HG02938 (cell line): ENCODE results near the gene NRF1.

ENCODE experiments used
- ATAC-seq: cut with Tn5 transposase; IDR thresholded peaks from one replicate; pipeline ENCODE4 v1.9.1; 2021; ENCODE audit warnings: mild to moderate bottlenecking, moderate library complexity; ENCODE audit not compliant: unreplicated experiment

NRF1 gene

GRCh38 chr7:129724796-129725195 lies 113.3 kb downstream of the NRF1 start:
- ATAC-seq = no peak

- no peak for ATAC-seq
Measured at GRCh38 chr7:129728875-129729467, 117.5 kb downstream of the NRF1 start.

DNA sequence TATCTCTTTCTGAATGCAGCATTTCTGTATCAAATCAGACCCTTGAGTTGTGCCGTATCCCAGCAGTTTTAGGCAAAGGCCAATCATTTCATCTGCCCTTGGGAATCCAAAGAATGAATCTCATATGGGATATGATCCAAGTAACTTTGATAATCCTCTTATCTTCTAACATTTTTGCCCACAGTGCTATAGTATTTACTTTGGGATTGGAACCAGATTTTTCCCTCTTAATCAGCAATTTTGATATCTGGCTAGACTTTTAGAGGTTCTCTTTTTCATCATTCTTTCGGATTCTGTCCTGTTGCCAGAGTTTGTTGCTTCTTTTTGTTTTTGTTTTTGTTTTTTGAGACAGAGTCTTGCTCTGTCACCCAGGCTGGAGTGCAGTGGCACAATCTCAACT lies 118.0 kb downstream of the NRF1 start:
- ATAC-seq = no peak

- no peak for ATAC-seq
Measured at GRCh38 chr7:129730159-129730558, 118.6 kb downstream of the NRF1 start.

DNA sequence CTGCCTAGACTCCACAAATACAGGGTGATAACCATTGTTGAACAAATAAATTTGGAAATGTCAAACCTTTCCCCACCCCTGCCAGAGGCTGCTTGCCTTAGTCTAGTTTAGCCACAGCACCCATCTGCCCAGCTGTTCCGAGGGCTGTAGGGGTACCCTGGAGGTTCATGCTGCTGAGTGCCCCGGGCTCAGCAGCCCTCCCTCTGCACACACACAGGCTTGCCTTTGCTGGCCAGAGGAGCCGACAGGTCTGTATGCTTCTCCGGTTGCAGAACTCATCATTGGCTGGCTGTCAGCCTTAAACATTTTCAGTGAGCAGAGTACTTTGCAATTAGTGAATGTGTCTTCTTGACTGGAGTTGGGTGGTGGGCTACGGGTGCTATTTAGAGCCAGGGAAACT lies 122.9 kb downstream of the NRF1 start:
- no peak for ATAC-seq

DNA sequence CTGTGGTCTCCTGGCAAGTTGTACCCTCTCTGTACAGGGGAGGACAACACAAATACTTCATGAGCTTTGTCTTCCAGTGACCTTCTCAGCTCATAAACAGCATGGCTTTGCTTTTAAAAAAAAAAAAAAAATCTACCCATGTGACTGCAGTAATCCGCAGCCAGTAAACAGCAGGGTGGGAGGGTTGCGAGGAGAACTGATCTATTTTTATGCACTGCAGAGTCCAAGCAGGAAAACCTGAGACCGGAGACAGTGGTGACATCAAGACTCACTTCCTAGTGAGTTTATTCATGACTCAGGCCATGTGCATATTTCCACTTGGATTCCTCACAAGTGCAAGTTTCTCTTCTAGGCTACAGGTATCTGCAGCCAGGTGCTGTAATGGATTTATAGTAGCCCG lies 127.9 kb downstream of the NRF1 start:
- ATAC-seq = no peak

DNA sequence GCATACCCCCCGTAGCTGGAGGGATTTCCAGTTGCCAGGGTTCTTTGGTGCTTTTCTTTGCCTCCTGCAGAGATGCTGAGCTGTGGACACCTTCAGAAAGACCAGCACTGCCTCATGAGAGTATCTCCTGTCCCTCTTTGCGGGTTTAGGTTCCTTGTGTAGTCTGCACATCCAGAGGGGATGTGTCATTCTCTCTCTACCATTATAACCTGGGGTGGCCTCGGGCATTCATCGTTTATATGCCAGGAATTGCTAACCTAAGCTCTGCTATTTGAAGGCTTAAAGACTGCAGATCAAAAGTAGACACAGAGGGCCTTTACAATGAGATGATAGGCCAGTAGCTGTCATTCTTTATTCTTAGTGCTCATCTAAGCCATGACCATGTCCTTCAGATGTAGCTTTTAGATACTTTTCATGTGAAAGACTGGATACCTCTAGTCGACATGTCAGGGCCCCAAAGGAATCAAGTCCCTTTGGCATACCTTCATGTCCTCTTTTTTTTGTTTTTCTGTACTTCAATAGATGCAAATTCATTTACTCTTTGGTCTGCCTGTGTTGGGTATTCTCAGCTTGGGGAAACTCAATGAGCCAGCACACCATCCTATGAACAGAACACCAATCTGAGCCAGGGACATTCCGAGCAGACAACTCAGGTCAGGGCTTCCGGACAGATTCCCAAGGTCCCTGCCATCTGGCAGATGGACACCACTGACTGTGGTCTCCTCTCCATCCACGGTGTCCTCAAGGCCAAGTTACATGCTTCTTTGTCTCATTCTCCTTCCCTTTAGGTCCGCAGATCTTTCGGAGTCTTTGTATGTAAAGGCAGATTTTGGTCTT lies 129.3 kb downstream of the NRF1 start:
- ATAC-seq = no peak

- ATAC-seq = no peak
Measured at GRCh38 chr7:129741743-129742213, 130.3 kb downstream of the NRF1 start.

- no peak for ATAC-seq
Measured at GRCh38 chr7:129742256-129742655, 130.7 kb downstream of the NRF1 start.

DNA sequence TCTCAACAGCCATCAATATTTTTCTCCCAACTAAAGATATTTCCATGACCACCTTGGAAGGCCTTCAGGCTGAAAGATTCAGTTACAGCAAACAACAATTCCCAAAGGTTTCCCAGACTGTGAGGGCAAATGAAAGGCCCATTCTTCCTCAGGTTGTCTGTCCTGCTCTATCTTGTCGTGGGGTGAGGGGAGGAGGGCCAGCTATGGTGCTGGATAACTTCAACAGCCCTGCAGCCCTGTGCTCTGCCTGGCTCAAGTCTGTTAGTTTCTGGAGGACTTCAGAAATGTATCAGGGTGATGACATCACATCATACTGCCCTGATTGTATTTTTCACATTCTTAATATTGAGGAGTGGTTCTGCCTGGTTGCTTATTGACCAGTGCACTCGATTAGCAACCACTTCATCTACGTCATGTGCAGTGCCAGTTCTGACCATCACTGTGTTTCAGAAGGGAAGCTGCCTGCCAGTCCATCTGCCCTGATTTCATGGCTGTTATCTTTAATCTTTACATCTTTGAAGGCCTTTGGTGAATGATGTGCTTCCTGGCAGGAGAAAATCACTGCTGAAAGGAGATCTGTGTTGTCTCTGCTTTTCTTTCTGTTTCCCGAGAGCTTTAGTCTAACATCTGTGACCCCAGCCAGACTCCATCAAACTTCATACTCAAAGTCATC lies 135.5 kb downstream of the NRF1 start:
- no peak for ATAC-seq

GRCh38 chr7:129748356-129749109 lies 137.0 kb downstream of the NRF1 start:
- ATAC-seq = no peak

DNA sequence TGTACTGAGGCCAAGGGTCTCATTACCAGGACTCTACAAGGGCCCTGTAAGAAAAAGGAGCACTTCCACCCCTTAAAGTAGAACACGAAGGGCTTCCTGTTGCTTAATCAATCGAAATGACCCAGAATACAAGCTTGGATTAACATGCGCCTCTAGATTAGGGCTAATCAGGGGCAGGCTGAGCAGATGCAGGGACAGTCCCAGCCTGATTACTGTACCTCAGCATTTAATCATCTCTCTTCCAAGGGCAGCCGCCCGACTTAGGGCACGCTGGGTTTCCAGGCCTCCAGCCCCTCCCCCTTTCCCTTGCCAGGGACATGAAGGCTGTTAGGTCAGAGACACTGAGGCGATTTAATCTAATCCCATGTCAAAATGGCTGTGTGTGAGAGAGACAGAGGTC lies 138.6 kb downstream of the NRF1 start:
- no peak for ATAC-seq

DNA sequence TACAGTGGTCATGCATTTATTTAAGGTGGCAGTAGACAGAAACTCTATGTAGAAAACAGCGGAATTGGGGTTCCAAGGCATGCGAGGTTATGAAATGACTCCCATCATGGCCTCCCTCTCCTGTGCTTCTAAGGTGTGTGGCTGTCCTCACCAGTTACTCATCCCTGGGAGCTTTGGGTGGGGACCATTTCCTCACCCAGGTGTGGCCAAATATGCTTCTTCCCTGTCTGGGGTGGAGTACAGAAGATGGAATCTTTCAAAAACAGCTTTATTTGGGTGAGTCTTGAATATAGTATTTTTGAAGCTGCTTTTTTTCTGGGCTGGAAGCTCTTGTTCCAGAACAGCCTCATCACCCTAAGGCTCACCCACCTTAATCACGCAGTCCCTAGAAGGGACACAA lies 139.0 kb downstream of the NRF1 start:
- no peak for ATAC-seq

- no peak for ATAC-seq
Measured at GRCh38 chr7:129751916-129752315, 140.4 kb downstream of the NRF1 start.

- ATAC-seq = no peak
Measured at GRCh38 chr7:129752760-129753159, 141.2 kb downstream of the NRF1 start.

DNA sequence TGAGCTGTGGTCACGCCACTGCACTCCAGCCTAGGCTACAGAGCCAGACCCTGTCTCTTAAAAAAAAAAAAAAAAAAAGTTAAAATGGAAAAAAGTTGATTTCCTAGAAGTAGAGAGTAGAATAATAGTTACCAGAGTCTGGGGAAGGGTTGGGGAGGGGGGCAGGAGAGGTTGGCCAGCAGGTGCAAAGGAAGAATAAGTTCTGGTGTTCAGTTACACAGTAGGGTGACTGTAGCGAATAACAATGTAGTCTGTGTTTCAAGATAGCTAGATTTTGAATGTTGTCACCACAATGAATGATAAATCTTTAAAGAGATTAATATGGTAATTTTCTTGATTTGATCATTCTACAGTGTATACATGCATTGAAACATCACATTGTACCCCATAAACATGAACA lies 142.9 kb downstream of the NRF1 start:
- ATAC-seq = no peak

- ATAC-seq = no peak
Measured at GRCh38 chr7:129757991-129758390, 146.5 kb downstream of the NRF1 start.

DNA sequence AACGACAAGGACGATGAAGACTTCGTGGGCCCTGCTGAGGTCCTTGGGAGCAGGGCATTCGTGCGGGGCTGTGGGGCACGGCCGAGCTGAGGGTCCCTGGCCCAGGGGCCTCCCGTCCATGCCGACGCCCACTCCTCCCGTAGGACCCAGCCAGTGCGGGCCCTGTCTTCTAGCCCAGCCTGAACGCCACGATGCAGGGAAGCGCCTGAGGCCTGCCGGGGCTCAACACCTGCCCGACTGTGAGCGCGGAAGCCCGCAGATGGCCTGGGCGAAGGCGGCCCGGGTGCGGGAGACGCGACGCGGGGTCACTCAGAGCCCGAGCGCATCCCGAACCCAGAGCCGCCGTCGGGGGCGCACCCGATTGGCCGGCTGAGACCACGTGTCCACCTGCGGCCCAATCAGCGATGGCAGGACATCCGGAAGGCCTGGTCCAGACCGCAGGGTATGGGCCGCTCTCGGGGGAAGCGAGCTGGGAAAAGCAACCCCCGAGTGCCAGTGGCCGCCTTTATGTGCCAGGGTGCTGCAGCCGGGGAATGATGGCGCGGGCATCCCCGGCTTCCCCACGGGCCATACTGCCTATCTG lies 151.0 kb downstream of the NRF1 start:
- ATAC-seq = no peak

DNA sequence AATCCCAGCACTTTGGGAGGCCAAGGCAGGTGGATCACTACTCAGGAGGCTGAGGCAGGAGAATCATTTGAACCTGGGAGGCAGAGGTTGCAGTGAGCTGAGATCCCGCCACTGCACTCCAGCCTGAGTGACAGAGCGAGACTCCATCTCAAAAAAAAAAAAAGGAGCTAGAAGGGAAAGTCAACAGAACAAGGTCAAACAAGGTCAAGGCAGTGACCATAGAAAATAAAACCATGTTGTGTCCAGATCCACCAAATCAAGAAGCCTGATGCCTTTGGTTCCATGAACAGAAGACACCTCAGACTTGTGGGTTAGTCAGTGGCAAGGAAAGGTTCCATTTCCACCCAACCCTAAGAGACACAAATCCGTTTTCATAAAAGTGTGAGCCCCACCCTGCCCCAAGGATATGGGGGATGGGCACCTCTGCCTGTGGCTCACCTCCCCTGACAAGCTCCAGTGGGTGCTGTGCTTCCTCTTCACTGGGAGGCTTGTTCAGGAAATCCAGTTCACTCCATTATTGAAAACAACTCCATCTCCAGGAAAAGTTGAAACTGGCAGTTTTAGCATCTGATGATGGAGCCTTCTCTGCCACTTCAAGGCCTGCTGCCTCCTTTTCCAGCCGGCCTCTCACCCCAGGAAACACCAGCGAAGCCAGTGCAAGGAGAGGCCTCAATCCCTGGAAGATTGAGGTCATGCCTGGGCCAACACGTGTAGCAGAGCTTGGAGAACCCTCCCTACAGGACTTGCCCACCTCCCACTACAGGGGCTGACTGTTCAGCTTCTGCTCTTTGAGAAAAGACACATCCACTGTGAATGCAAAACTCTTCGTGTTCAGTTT lies 152.9 kb downstream of the NRF1 start:
- ATAC-seq = no peak

GRCh38 chr7:129765352-129765751 lies 153.8 kb downstream of the NRF1 start:
- ATAC-seq = no peak
